Kasumi-1 (cell line): Measurements from ENCODE around the gene SSH2.

Experiments
- DNase-seq, 2 experiments: peaks; one replicate each; lab custom pipeline; 2025; lab: John Stamatoyannopoulos, UW

SSH2 gene

GRCh38 chr17:29624586-29624985 is 305.4 kb downstream of the SSH2 start:
- no peak for DNase-seq

- DNase-seq, result no peak
Observed at GRCh38 chr17:29623283-29623647, 306.8 kb downstream of the SSH2 start.

DNA sequence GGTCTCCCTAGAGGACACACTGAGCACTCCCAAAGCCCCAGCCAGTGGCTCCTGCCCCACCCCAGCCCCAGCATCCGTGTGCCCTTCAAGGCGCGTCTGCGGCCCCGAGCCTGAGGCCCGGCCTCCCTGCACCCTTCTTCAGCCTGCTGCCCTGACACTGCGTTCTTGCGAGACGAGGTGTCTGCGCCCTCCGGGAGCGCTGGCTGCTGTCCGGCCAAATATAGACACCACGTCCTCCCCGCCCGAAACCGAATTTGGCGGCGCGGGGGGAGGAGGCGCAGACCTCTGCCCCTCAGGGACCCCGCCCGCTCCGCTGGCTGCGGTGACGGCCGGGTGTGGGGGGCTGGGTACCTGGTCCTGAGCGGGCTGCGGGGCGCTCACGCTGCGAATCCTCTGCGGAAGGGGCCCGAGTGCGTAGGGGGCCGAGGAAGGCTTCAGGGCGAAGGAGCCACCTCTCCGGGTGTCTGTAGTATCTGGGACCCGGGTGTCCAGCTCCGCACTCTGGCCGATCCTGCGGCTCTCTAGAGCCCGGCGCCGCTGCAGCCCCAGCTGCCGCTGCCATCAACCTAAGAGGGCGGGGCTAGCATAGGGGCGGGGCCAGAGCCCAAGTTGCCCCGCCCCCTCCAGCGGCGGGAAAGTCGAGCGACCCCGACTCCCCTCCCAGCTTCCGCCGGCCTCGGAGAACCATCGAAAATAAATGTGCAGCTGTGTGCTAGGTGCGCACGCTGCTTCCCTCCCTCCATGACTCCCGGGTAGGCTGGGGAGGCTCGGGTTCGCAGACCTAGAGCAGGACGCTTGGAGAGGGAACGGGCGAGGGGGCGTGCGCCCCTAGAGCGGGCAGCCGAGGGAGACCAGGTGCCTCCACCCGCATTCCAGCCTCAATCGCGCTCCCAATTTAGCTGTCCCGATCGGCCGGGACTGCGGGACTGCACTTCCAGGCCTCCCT is 307.4 kb downstream of the SSH2 start, which contains the start of gene CORO6:
TSS of gene CORO6 (minus strand) at position 576 of the 946 bp plus-strand sequence. CDS start 1,491 bp downstream, outside the sequence.
- peak; percentile 23 to 30 for DNase-seq

DNA sequence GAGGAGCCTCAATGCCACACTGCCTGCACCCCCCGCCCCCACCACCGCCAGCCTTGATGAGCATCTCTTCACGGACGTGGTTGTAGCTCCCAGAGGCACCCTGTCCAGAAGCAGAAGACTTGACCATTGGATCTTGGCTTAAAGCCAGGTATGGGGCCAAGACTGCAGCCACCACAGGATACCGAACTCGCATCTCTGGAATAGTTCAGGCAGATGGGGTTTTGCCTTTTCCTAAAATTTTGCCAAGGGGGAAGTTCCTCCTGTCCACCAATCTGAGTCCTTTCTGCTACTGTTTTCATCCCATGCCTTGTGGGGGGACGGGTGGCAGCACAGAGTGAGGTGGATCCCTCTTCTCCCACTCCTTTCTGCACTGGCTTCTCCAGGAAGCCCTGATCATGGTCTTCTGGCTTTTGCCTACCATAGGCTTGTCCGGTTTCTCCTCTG is 308.3 kb downstream of the SSH2 start:
- no peak for DNase-seq

DNA sequence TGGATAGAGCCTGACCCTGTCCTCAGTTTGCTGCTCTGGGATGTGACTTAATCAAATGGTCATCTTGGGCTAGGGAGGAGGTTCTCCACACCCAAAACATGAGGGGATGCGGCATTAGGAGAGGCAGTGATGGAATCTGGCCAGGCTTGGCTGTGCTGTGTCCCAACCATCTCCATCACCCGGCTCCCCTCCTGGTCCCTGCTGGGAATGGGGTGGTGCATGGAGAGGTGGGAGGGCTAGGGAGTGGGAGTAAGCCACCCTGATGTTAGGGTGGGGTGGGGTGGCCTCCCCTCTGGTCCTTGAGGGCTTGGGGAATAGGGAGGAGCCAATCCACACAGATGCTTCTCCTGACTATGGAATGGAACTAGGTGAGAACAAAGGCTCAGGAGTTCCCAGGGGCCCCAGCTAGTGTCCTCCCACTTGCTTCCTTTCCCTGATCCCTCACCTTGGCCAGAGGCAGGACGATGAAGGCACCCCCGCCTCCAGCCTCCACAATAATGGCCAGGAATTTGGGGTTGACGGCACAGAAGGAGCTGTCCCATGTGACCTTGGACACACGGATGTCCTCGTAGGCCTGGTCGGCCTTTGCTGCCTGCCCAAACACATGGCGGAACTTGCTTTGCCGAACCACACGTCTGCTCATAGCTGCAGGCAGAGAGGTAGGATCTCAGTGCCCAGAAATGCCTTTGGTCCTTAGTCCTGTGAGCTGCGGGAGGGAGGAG is 309.1 kb downstream of the SSH2 start:
- DNase-seq, result no peak

- DNase-seq, result no peak
Observed at GRCh38 chr17:29620271-29620670, 309.8 kb downstream of the SSH2 start.

- DNase-seq, result peak; percentile 41 to 62
Observed at GRCh38 chr17:29619251-29619650, 310.8 kb downstream of the SSH2 start.

DNA sequence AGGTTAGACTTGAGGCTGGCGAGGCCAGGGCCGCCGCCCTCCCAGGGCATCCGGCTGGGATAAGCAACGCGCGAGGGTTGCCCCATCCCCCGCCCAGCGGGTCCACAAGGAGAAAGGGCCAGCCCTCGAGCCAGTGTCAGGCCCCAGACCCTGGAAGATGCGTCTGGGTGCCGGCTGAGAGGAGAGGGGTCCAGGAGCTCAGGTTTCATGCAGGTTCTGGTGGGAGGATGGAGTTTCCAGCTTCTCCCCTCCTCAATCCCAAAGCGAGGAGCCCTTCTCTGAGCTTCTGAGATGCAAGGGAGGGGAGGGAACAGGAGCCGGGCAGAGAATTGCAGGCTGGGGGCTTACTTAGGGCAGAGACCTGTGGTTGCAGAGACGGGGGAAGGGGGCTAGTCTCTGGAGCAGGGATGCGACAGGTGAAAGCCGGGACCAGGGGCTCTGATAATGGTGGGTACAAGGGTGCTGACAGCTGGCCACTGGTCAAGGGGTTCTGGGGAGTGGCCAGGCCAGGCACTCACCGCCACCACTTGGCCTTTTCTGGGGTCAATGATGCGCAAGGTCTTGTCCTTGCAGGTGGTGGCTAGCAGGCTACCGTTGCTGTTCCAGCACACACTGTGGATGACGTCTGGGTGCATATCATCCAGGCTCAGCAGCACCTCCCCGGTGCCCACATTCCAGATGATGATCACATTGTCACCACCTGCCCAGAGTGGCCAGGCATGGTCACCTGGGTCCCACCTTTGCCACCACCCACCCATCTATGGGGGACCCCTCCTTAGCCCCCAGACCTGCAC is 311.6 kb downstream of the SSH2 start:
- no peak for DNase-seq

DNA sequence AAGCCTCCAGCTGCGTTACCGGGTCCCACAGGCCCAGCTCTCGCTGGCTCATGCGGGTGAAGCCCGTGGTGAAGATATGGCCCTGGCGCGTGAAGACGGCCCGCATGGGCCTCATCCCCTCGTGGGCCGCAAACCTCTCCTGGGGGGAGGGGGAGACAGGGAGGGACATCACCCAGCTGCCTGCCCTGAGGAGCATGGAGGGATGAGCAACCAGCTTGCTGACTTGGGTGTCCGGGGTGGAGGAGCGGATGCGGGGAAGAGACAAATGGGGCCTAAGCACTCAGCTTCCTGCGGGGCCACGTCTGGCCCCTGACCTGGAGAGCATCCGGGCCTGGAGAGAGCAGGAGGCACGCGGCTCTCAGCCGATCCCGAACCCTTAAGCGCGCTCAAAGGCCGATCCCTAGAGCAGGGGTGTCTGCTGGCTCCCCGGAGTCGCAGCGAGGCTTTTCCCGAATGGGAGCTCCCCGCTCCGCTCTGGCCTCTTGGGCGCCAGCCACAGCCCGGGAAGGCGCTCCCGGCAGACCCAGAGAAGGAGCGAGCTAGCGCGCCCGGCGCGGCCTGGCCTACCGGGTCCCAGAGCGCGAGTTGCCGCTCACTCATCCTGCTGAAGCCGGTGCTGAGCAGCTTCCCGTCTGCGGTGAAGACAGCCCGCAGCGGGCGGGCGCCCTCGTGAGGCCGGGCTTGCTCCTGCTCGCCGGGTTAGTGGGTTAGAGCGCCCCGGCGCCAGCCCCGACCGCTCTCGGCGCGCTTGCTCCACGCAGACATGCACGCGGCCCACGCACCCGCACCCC is 312.4 kb downstream of the SSH2 start:
- peak; percentile 61 to 69 for DNase-seq

- DNase-seq, result peak; percentile 91
Observed at GRCh38 chr17:29617125-29617480, 312.9 kb downstream of the SSH2 start.

GRCh38 chr17:29616300-29617048 is 313.6 kb downstream of the SSH2 start:
- DNase-seq, result peak in 1 of 2 experiments; percentile 3

DNA sequence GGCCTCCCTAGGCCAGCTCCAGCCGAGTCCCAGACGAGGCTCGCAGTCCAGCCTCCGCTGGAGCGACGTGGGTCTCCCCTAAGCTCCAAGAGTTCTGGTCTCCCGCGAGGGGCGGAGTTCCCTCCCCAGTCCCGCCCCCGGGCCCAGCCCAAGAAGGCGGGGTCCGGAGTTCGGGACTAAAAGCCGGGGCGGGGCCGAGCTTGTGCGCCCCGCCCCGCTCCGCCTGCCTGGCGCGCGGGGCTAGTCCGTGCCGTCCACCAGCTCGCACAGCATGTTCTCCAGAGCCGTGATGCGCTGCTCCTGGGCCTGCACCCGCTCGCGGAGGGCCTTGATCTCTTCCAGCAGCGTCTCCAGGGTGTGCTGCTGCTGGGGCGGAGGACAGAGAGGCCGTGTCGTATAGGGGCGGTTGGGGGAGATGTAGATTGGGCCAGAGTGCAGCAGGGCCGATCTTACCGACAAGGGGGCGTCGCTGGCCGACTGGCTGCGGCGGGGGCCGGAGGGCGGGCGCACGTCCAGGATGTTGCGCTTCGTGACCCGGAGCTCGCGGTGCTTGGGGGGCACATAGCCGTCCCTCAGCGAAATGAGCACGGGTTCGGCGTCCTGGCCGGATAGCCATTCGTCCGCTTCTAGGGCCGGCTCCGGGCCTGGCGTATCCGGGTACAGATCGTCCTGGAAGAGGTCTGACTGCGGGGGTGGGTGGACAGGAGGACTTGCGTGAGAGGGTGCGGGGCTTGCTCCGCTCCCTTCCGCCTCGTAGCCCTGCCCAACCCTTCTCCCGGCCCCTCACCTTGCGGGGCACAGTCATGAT is 314.3 kb downstream of the SSH2 start:
- DNase-seq, result peak; percentile 80 to 88

- DNase-seq, result peak; percentile 47 to 54
Observed at GRCh38 chr17:29615048-29615385, 315.0 kb downstream of the SSH2 start.

DNA sequence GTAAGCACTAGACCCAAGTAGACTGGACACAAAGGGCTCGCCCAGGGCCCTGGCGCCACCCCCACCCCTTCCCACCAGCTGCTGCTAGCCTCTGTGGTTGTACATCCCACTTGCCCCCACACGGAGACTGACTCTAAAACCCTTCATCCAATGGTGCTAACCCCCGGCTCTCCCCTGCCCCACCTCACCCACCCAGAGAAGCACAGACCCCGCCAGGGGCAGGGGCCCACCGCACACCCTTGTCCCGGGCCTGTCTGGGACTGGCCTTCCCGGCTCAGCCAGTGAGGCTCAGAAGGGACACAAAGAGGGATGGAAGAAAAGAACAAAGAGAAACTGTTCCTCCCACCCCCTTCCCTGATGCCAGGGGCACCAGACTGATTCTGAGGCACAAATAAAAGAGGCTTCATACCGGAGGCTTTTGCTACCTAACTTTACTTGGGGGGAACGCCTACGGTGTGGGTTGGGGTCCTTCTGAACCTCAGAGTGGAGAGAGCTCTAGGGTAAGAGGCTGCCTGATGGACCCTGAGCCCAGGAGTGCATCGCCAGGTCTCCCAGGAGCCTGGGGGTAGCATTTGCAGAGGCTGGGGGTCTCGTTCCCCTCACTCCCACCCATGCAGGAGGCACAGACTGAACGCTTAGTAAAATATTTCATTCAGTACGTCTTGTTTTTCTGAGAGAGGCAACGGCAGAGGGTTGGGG is 315.5 kb downstream of the SSH2 start:
- DNase-seq, result no peak

GRCh38 chr17:29613856-29614255 is 316.2 kb downstream of the SSH2 start:
- DNase-seq, result no peak

- DNase-seq, result peak; percentile 54 to 58
Observed at GRCh38 chr17:29613352-29613837, 316.6 kb downstream of the SSH2 start.

GRCh38 chr17:29612404-29613280 is 317.4 kb downstream of the SSH2 start:
- no peak for DNase-seq

- DNase-seq, result no peak
Observed at GRCh38 chr17:29612094-29612403, 318.0 kb downstream of the SSH2 start.
